PFSK-1 (cell line): ENCODE measurements around the gene AK2.

Experiments used
- FOXP2 ChIP-seq: optimal IDR thresholded peaks from 2 replicates; pipeline ENCODE3; 2011; ENCODE audit warnings: borderline replicate concordance, control low read depth, inconsistent platforms; ENCODE audit not compliant: insufficient read depth; ENCODE audit errors: extremely low read length, extremely low read depth
- POLR2AphosphoS5 ChIP-seq: IDR thresholded peaks from 2 replicates; pipeline ENCODE4 v1.6.1; 2012; ENCODE audit warnings: low read depth, mild to moderate bottlenecking, control low read depth, low read length, moderate library complexity
- SIN3A ChIP-seq: IDR thresholded peaks from 2 replicates; pipeline ENCODE4 v1.6.1; 2012; ENCODE audit warnings: mild to moderate bottlenecking, low read length, moderate library complexity, borderline replicate concordance; ENCODE audit not compliant: insufficient read depth
- TAF1 ChIP-seq: IDR thresholded peaks from 2 replicates; pipeline ENCODE4 v1.6.1; 2012; ENCODE audit warnings: low read length, control low read depth, borderline replicate concordance; ENCODE audit not compliant: insufficient read depth
- TF ChIP-seq, protein P1 (sequence below), 2 experiments: IDR thresholded peaks; 2 replicates each; pipeline versions ENCODE4 v1.6.1 to v1.8.0; 2011 to 2012; ENCODE audit warnings: low read depth in 2 of 2, low read length in 2 of 2, control low read depth in 1 of 2, inconsistent platforms in 1 of 2, mild to moderate bottlenecking in 1 of 2, moderate library complexity in 1 of 2; ENCODE audit not compliant: insufficient read depth in 1 of 2

Gene AK2

DNA sequence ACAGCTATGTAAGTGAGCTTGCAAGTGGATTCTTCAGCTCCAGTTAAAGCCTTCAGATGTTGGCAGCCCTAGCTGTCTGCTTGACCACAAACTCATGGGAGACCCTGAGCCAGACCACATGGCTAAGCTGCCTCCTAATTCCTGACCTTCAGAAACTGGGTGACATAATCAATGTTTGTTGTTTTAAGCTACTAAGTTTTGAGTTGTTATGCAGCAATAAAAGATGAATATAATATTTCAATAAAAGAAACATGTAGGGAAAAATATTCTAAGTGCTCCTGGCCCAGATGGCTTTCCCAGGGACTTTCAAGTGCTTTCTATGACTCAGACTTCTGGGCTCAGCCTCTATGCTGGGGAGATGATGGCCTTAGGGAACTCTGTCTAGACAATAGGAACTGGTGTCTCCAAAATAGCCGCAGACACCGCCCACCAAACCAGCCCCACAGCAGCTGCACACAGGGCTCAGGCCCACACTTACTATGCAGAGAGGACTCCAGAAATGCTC, 23.9 kb upstream of the AK2 start:
- no peak for TF ChIP-seq TAF1
- TF ChIP-seq SIN3A = no peak
- TF ChIP-seq, protein P1, sequence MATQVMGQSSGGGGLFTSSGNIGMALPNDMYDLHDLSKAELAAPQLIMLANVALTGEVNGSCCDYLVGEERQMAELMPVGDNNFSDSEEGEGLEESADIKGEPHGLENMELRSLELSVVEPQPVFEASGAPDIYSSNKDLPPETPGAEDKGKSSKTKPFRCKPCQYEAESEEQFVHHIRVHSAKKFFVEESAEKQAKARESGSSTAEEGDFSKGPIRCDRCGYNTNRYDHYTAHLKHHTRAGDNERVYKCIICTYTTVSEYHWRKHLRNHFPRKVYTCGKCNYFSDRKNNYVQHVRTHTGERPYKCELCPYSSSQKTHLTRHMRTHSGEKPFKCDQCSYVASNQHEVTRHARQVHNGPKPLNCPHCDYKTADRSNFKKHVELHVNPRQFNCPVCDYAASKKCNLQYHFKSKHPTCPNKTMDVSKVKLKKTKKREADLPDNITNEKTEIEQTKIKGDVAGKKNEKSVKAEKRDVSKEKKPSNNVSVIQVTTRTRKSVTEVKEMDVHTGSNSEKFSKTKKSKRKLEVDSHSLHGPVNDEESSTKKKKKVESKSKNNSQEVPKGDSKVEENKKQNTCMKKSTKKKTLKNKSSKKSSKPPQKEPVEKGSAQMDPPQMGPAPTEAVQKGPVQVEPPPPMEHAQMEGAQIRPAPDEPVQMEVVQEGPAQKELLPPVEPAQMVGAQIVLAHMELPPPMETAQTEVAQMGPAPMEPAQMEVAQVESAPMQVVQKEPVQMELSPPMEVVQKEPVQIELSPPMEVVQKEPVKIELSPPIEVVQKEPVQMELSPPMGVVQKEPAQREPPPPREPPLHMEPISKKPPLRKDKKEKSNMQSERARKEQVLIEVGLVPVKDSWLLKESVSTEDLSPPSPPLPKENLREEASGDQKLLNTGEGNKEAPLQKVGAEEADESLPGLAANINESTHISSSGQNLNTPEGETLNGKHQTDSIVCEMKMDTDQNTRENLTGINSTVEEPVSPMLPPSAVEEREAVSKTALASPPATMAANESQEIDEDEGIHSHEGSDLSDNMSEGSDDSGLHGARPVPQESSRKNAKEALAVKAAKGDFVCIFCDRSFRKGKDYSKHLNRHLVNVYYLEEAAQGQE (IDR thresholded peaks at IDR 0.05; ENCODE audit: insufficient read depth in 1 of 2, low read depth in 2 of 2, low read length in 2 of 2) = no peak
- no peak for TF ChIP-seq POLR2AphosphoS5
- TF ChIP-seq FOXP2 = no peak

DNA sequence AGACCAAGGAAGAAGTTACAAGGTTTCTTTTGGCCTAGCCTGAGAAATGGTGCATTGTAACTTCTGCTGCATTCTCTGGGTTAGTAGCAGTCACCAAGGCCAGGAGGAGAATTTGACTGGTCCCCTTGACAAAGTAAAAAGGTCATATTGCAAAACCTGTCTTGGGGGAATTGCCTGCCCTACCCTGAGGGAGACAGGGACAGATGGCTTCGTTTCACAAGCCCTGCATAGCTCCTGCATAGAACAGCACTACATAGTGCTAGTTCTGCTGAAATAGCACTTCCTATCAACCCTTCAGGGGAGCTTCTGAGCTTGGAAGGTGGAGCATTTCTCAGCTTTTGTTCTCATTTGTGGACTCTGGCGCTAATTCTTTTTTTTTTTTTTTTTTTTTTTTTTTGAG, 20.4 kb upstream of the AK2 start:
- TF ChIP-seq, protein P1 (IDR thresholded peaks at IDR 0.05; ENCODE audit: insufficient read depth in 1 of 2, low read depth in 2 of 2, low read length in 2 of 2) = no peak
- no peak for TF ChIP-seq TAF1
- no peak for TF ChIP-seq FOXP2
- TF ChIP-seq SIN3A = no peak

DNA sequence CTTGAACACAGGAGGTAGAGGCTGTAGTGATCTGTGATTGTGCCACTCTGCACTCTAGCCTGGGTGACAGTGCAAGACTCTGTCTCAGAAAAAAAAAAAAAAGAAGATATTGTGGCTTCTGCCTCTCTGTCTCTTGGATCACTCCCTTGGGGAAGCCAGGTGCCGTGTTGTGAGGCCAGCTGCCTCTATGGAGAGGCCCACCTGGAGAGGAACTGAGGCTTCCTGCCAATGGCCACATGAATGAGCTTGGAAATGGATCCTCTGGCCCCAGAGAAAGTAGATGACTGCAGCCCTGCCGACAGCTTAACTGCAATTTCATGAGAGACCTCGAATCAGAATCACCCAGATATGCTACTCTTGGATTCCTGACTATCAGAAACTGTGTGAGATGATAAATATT, 19.7 kb upstream of the AK2 start:
- TF ChIP-seq, protein P1 (IDR thresholded peaks at IDR 0.05; ENCODE audit: insufficient read depth in 1 of 2, low read depth in 2 of 2, low read length in 2 of 2) = no peak
- TF ChIP-seq TAF1 = no peak
- TF ChIP-seq SIN3A = no peak
- TF ChIP-seq FOXP2 = no peak
- TF ChIP-seq POLR2AphosphoS5 = no peak

DNA sequence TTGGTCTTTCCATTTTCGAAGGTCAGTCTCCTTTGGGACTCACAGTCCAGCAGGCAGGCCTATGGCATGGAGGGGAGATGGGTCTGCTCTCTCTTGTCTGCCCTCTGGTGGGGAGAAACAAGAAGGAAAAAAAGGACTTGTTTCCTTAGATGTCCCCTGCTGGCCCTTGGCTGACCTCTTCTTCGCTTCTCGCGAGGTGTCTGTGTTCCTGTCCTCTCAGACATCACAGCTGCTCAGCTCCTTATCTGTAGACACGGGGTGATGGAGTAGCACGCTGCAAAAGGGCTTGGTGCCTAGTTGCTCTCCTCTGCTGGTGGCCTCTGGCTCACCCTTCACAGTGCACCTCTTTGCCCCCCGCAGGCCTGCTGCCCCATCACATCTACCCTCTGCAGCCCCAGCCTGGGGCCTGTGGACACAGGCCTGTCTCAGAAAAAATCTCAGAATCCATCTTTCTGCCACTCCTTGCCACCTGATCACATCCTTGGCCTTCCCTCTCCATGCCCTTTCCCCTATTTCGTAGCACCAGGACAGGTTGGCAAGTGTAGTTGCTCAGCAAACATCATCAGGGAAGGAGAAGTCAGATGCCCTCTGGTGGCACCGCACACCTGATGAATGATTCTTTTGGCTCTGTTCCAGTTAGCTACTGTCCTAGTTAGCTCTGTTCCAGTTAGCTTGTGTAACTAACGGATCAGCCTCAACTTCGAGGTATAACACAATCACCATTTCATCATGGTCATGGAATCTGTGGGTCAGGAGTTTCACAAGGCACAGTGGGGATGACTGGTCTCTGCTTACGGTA, 18.7 kb upstream of the AK2 start:
- TF ChIP-seq POLR2AphosphoS5 (no peak), TAF1 (no peak), FOXP2 (no peak)
- TF ChIP-seq, protein P1 (IDR thresholded peaks at IDR 0.05; ENCODE audit: insufficient read depth in 1 of 2, low read depth in 2 of 2, low read length in 2 of 2) = 0 out of 4 replicates have a peak, but pooled peaks of 1 of the 2 experiments have one; percentile 21
